HepG2 (cell line): ENCODE data around the gene PPM1K. TPM values are rescaled to one million over a fixed set of nuclear protein-coding genes. Genes with fewer than 3 reads are reported as not detected.
A peak's percentile ranks its signal among the peaks of the same experiment; 100 is the strongest.

Experiments used
- ATF2 ChIP-seq: sonication (generic); formaldehyde crosslinking; IDR thresholded peaks from 2 replicates; pipeline ENCODE4 v1.4.0; 2020; ENCODE audit warnings: missing genetic modification reagents
- BHLHE40 ChIP-seq: IDR thresholded peaks from 2 replicates; pipeline ENCODE4 v1.6.1; 2011; ENCODE audit warnings: low read length, improper control_type of control experiment
- CTCF ChIP-seq: sonication (generic); formaldehyde crosslinking; IDR thresholded peaks from 2 replicates; pipeline ENCODE4 v1.5.0; 2020; ENCODE audit warnings: mild to moderate bottlenecking, missing genetic modification reagents, moderate library complexity
- HCFC1 ChIP-seq: fragments of 150-350 bp; IDR thresholded peaks from 2 replicates; pipeline ENCODE4 v1.6.1; 2014; ENCODE audit warnings: low read depth, low read length
- HDAC1 ChIP-seq: sonication (generic); formaldehyde crosslinking; IDR thresholded peaks from 2 replicates; pipeline ENCODE4 v1.5.1; 2020; ENCODE audit warnings: mild to moderate bottlenecking, missing genetic modification reagents
- MEF2D ChIP-seq: sonication (generic); formaldehyde crosslinking; IDR thresholded peaks from 2 replicates; pipeline ENCODE4 v1.5.1; 2020; ENCODE audit warnings: mild to moderate bottlenecking, missing genetic modification reagents
- PITX1 ChIP-seq: sonication (generic); formaldehyde crosslinking; IDR thresholded peaks from 2 replicates; pipeline ENCODE4 v1.5.1; 2020; ENCODE audit warnings: mild to moderate bottlenecking, missing genetic modification reagents
- RFXANK ChIP-seq: IDR thresholded peaks from 2 replicates; pipeline ENCODE4 v1.6.1; 2016
- TEAD3 ChIP-seq: optimal IDR thresholded peaks from 2 replicates; pipeline ENCODE3; 2016; ENCODE audit warnings: borderline replicate concordance
- ZMYM4 ChIP-seq: sonication (generic); formaldehyde crosslinking; IDR thresholded peaks from 2 replicates; pipeline ENCODE4 v1.8.1; 2023; ENCODE audit warnings: mild to moderate bottlenecking, missing genetic modification reagents
- ZNF121 ChIP-seq: sonication (generic); formaldehyde crosslinking; IDR thresholded peaks from 2 replicates; pipeline ENCODE4 v1.5.0; 2020; ENCODE audit warnings: mild to moderate bottlenecking, missing genetic modification reagents
- ZNF264 ChIP-seq: sonication (generic); formaldehyde crosslinking; IDR thresholded peaks from 2 replicates; pipeline ENCODE4 v1.4.0; 2020; ENCODE audit warnings: missing genetic modification reagents
- ZNF280D ChIP-seq: sonication (generic); formaldehyde crosslinking; IDR thresholded peaks from 2 replicates; pipeline ENCODE4 v1.5.1; 2020; ENCODE audit warnings: mild to moderate bottlenecking, missing genetic modification reagents
- ZNF354B ChIP-seq: sonication (generic); formaldehyde crosslinking; IDR thresholded peaks from 2 replicates; pipeline ENCODE4 v1.8.0; 2022; ENCODE audit warnings: mild to moderate bottlenecking, missing genetic modification reagents
- ZNF687 ChIP-seq: sonication (generic); formaldehyde crosslinking; IDR thresholded peaks from 2 replicates; pipeline ENCODE4 v1.5.1; 2020; ENCODE audit warnings: mild to moderate bottlenecking, missing genetic modification reagents, moderate library complexity
- ZNF780A ChIP-seq: sonication (generic); formaldehyde crosslinking; IDR thresholded peaks from 2 replicates; pipeline ENCODE4 v1.8.0; 2022; ENCODE audit warnings: mild to moderate bottlenecking, missing genetic modification reagents, moderate library complexity
- ZSCAN20 ChIP-seq: sonication (generic); formaldehyde crosslinking; IDR thresholded peaks from 2 replicates; pipeline ENCODE4 v1.4.0; 2020; ENCODE audit warnings: missing genetic modification reagents, mild to moderate bottlenecking, borderline replicate concordance
- polyA plus RNA-seq, 8 experiments: library from polyadenylated mRNA; depleted of rRNA in 3 of 8; stranded (reverse) in 7 of 8; unstranded in 1 of 8; fragments of >200 nt; fragmentation: Illumina TruSeq in 4 of 8; extraction: Trizol in 4 of 8; gene quantifications; 2 replicates each; pipeline versions ENCODE4 v1.2.1 to v1.2.3, GENCODE V29; 2011 to 2016; ENCODE audit warnings: low read depth in 4 of 8, missing spikeins in 1 of 8, mixed read lengths in 1 of 8; ENCODE audit not compliant: insufficient read depth in 1 of 8
- total RNA-seq, 5 experiments: library from RNA; depleted of rRNA; stranded (reverse); fragments of >200 nt; fragmentation: Illumina TruSeq; extraction: Trizol; gene quantifications; 2 replicates each; pipeline ENCODE4 v1.2.3, GENCODE V29; 2016; ENCODE audit warnings: low read depth in 1 of 5

PPM1K gene
- total and polyA plus RNA-seq, 2 of the 13 experiments (the other 11 are each of a cell fraction or from before 2014, with no cell fraction given), result 11.9 to 17.8 TPM

GRCh38 chr4:88284439-88285234 lies at the start of gene PPM1K (continued):
- TF ChIP-seq CTCF (CRISPR knock-in tag) (peak; percentile 65), ZNF121 (no peak), ZNF780A (0 out of 2 replicates have a peak, but pooled peaks have one; percentile 52), ATF2 (CRISPR knock-in tag) (peak; percentile 89), HDAC1 (CRISPR knock-in tag) (peak; percentile 84), ZSCAN20 (peak; percentile 25; the same call in 1 of the 2 replicates), BHLHE40 (no peak), ZNF280D (CRISPR knock-in tag) (peak; percentile 69; the same call in 1 of the 2 replicates), RFXANK (CRISPR knock-in tag) (0 out of 2 replicates have a peak, but pooled peaks have one; percentile 46), ZNF264 (CRISPR knock-in tag) (no peak), TEAD3 (CRISPR knock-in tag) (peak; percentile 82), HCFC1 (0 out of 2 replicates have a peak, but pooled peaks have one; percentile 10), ZNF354B (CRISPR knock-in tag) (no peak), ZNF687 (peak; percentile 73), PITX1 (CRISPR knock-in tag) (peak; percentile 61; the same call in 1 of the 2 replicates), MEF2D (CRISPR knock-in tag) (peak; percentile 76), ZMYM4 (CRISPR knock-in tag) (peak; percentile 98)
